Esophagus squamous epithelium (tissue), 5 donors: ENCODE measurements around the gene GPHN. TPM values are rescaled to one million over a fixed set of nuclear protein-coding genes. Genes with fewer than 3 reads are reported as not detected.

Source experiments
- DNase-seq: peaks from one replicate; lab custom pipeline; 2025; lab: John Stamatoyannopoulos, UW
- H3K27ac ChIP-seq, 4 donors: fragments of 200-600 bp; sonication (generic); one replicate each; pipeline ENCODE4 v1.5.1; 2016 to 2019; ENCODE audit warnings: mild to moderate bottlenecking in 1 of 4
- H3K27me3 ChIP-seq, 4 donors: fragments of 200-600 bp; sonication (generic); 1 replicate in 3 of 4; 2 replicates in 1 of 4; pipeline versions ENCODE4 v1.5.1 to v1.6.0; 2017 to 2021; ENCODE audit warnings: antibody characterized with exemption in 1 of 4
- H3K36me3 ChIP-seq, 3 donors: fragments of 200-600 bp; sonication (generic); one replicate each; pipeline ENCODE4 v1.5.1; 2016 to 2019
- H3K4me1 ChIP-seq, 3 donors: fragments of 200-600 bp; sonication (generic); one replicate each; pipeline ENCODE4 v1.5.1; 2017 to 2019
- H3K4me3 ChIP-seq, 4 donors: fragments of 200-600 bp; sonication (generic); 1 replicate in 3 of 4; 2 replicates in 1 of 4; pipeline ENCODE4 v1.5.1; 2016 to 2019; ENCODE audit warnings: mild to moderate bottlenecking in 2 of 4, moderate library complexity in 1 of 4
- H3K9me3 ChIP-seq, 3 donors: fragments of 200-600 bp; sonication (generic); one replicate each; pipeline ENCODE4 v1.5.1; 2016 to 2019
- CTCF ChIP-seq, 6 experiments: fragments of 450-650 bp in 4 of 6; fragments of 200-600 bp in 2 of 6; sonication (generic) in 2 of 6; IDR thresholded peaks; one replicate each; pipeline ENCODE4 v1.5.1; 2016 to 2019; ENCODE audit warnings: antibody characterized with exemption in 6 of 6, mild to moderate bottlenecking in 4 of 6, moderate library complexity in 4 of 6
- POLR2A ChIP-seq, 4 donors: fragments of 450-650 bp; IDR thresholded peaks; one replicate each; pipeline ENCODE4 v1.6.1; 2017; ENCODE audit warnings: antibody characterized with exemption in 4 of 4, mild to moderate bottlenecking in 4 of 4, moderate library complexity in 3 of 4
- WGBS, 2 donors: methylation state at CpG; one replicate each; pipeline ENCODE4 v1.1.5; 2018; 5-methylcytosine and 5-hydroxymethylcytosine counted together
- intact Hi-C: fragments of 100-400 bp; cut with DNase I; formaldehyde crosslinking; loops from one replicate; pipeline ENCODE4 v1.15.0; 2022
- total RNA-seq, 4 donors: library from RNA; depleted of rRNA; stranded (reverse); fragments of >200 nt; gene quantifications; one replicate each; pipeline ENCODE4 v1.1.0, GENCODE V29; 2016
- donor health status: DM: yes; HTN: yes; CAD: no.

The GPHN gene
- total RNA-seq, 4 donors from 2014 or later, result 8.3 to 28.4 (median 12.8) TPM

- Histone ChIP-seq H3K36me3 (peaks cover 0 to 44% (median 0%) of the 10 kb centered on the region in 3 donors), H3K4me1 (no peaks in the 10 kb centered on the region), H3K27me3 (no peaks in the 10 kb centered on the region), H3K9me3 (peaks cover 0 to 25% (median 12%) of the 10 kb centered on the region in 3 donors), H3K27ac (no peak overlapping the region), H3K4me3 (no peak overlapping the region)
- no peak for DNase-seq
- 90 to 96% methylated on average over 3 of the region's 3 CpGs for WGBS, 2 donors
- intact Hi-C loops, result no loop called here
- TF ChIP-seq POLR2A (IDR thresholded peaks at IDR 0.05), result no peak
Measured at GRCh38 chr14:66959437-66960050, 451.6 kb downstream of the GPHN start.

DNA sequence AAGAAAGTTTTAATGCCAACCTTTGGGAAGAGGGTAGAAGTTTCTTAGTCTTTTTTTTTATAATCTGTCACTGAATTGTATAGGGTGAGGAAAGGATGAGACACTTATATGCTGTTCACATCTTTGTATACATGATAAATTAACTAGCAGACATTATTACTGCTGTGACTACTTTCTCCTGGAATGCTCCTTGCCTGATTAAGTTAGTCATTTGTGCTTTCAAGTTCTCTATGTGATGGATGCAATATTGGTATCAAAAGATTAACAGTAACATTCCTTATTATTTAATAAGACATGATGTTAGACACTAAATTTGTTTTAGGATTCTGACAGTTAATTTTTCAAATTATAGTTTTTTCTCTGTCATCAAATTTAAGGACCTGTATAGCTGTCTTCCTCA is 457.9 kb downstream of the GPHN start:
- Histone ChIP-seq H3K4me1 (no peaks in the 10 kb centered on the region), H3K4me3 (no peak overlapping the region), H3K9me3 (no peaks in the 10 kb centered on the region), H3K36me3 (peaks cover 0 to 20% (median 0%) of the 10 kb centered on the region in 3 donors), H3K27ac (no peak overlapping the region), H3K27me3 (no peaks in the 10 kb centered on the region)
- no peak for DNase-seq
- TF ChIP-seq POLR2A (IDR thresholded peaks at IDR 0.05), result no peak
- intact Hi-C loops, result no loop called here

- intact Hi-C loops, result no loop called here
- Histone ChIP-seq H3K36me3 (peaks cover 0 to 12% (median 0%) of the 10 kb centered on the region in 3 donors), H3K9me3 (no peaks in the 10 kb centered on the region), H3K4me1 (no peaks in the 10 kb centered on the region), H3K27ac (no peak overlapping the region), H3K27me3 (no peaks in the 10 kb centered on the region), H3K4me3 (no peak overlapping the region)
- 90 to 93% methylated on average over 1 of the region's 1 CpG for WGBS, 2 donors
- DNase-seq, result no peak
- no peak for TF ChIP-seq CTCF (IDR thresholded peaks at IDR 0.05)
- no peak for TF ChIP-seq POLR2A (IDR thresholded peaks at IDR 0.05)
Measured at GRCh38 chr14:66972469-66972868, 464.5 kb downstream of the GPHN start.

- Histone ChIP-seq H3K4me1 (no peaks in the 10 kb centered on the region), H3K27ac (no peak overlapping the region), H3K4me3 (no peak overlapping the region), H3K9me3 (no peaks in the 10 kb centered on the region), H3K36me3 (peaks cover 0 to 12% (median 0%) of the 10 kb centered on the region in 3 donors), H3K27me3 (no peaks in the 10 kb centered on the region)
- intact Hi-C loops, result no loop called here
- DNase-seq, result no peak
- TF ChIP-seq POLR2A (IDR thresholded peaks at IDR 0.05), result no peak
- no peak for TF ChIP-seq CTCF (IDR thresholded peaks at IDR 0.05)
Measured at GRCh38 chr14:66974397-66975025, 466.6 kb downstream of the GPHN start.

DNA sequence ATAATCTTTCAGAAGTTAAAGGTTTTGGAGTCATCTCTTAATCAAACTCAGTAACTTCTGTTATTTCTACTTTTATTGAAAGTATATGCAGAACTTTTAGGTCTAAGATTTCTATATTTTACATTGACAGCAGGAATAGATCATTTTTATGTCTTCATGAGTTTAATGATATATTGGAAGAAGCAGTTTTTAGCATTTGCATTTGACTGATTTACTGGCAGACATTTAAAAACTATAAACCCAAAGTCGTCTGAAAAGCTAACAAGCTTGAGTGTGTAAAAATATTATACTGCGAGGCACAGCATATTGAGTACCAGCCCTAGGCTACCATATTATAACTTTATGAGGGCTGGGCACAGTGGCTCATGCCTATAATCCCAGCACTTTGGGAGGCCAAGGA is 467.3 kb downstream of the GPHN start:
- no peak overlapping the region for H3K4me3 ChIP-seq
- TF ChIP-seq POLR2A (IDR thresholded peaks at IDR 0.05) (no peak), CTCF (IDR thresholded peaks at IDR 0.05) (no peak)
- peaks cover 0 to 12% (median 0%) of the 10 kb centered on the region in 3 donors for H3K36me3 ChIP-seq
- no peaks in the 10 kb centered on the region for H3K4me1 ChIP-seq
- H3K27ac ChIP-seq, result no peak overlapping the region
- no peak for DNase-seq
- H3K9me3 ChIP-seq, result no peaks in the 10 kb centered on the region
- 75 to 90% methylated on average over 2 of the region's 2 CpGs for WGBS, 2 donors
- intact Hi-C loops, result no loop called here
- H3K27me3 ChIP-seq, result no peaks in the 10 kb centered on the region

DNA sequence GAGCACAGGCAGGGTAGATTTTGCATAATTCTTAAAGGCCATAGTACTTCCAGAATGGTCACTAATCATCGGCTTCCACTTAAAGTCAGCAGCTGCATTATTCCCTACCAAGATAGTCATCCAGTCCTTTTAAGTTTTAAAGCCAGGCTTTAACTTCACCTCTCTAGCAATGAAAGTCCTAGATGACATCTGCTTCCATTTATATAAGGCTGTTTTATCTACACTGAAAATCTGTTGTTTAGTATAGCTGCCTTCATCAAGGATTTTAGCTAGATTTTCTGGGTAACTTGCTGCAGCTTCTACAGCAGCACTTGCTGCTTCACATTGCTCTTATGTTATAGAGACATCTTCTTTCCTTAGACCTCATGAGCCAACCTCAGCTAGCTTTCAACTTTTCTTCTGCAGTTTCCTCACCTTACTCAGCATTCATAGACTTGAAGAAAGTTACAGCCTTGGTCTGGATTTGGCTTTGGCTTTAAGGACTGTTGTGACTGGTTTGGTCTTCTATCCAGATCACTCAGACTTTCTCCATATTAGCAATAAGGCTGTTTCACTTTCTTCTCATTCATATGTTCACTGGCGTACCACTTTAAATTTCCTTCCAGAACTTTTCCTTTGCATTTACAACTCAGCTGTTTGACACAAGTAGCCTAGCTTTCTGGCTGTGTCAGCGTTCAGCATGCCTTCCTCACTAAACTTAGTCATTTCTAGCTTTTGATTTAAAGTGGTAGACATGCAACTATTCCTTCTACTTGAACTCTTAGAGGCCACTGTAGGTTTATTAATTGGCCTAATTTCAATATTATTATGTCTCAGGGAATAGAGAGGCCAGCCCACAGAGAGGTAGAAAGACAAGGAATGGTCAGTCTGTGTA is 471.4 kb downstream of the GPHN start:
- no peaks in the 10 kb centered on the region for H3K9me3 ChIP-seq
- WGBS, 2 donors, result 59 to 83% methylated on average over 3 of the region's 3 CpGs
- TF ChIP-seq POLR2A (IDR thresholded peaks at IDR 0.05) (no peak), CTCF (IDR thresholded peaks at IDR 0.05) (no peak)
- H3K4me1 ChIP-seq, result no peaks in the 10 kb centered on the region
- H3K27me3 ChIP-seq, result no peaks in the 10 kb centered on the region
- H3K36me3 ChIP-seq, result no peaks in the 10 kb centered on the region
- DNase-seq, result no peak
- intact Hi-C loops, result no loop called here
- H3K27ac ChIP-seq, result no peak overlapping the region
- H3K4me3 ChIP-seq, result no peak overlapping the region
